K562 (cell line): ENCODE measurements around the gene NLRP10. TPM values are rescaled to one million over a fixed set of nuclear protein-coding genes. Genes with fewer than 3 reads are reported as not detected.

Experiments
- ATAC-seq: fragments of 200-7000 bp; cut with Tn5 transposase; 3 replicates; pipeline ENCODE4 v1.9.1; 2020; ENCODE audit warnings: moderate library complexity
- BruUV-seq: library from RNA; stranded (reverse); fragments of 400-500 nt; replicated peaks from 2 replicates; lab custom pipeline; 2021; lab: Mats Ljungman, UMichigan
- CTCF ChIA-PET: fragments of 300-600 bp; formaldehyde crosslinking; extraction: SDS; loops from one replicate; lab custom pipeline; 2021; ENCODE audit warnings: low intra/inter-chr PET ratio; lab: Yijun Ruan, JAX
- POLR2A ChIA-PET: fragments of 300-600, 350-650 bp; sonication (Branson Sonifier 250); formaldehyde crosslinking; extraction: SDS; loops from one replicate; lab custom pipeline; 2021; ENCODE audit warnings: antibody characterized with exemption, inconsistent platforms; lab: Yijun Ruan, JAX
- DNase-seq, 4 experiments: peaks; one replicate each; pipeline versions ENCODE4 v3.0.0 to v3.0.0-alpha.2; 2011 to 2018; ENCODE audit warnings: low spot score in 3 of 4, mixed read lengths in 3 of 4; ENCODE audit errors: extremely low read depth in 1 of 4
- FAIRE-seq: peaks from 2 replicates; lab custom pipeline; 2011; peaks lifted over from hg19 to GRCh38; lab: Jason Lieb, UNC
- H2AFZ ChIP-seq: 2 replicates; pipeline ENCODE4 v1.6.0; 2011; ENCODE audit warnings: low read depth, low read length, control low read depth, inconsistent platforms
- H3K27ac ChIP-seq: fragments of 200-600 bp; 3 replicates; pipeline ENCODE4 v1.8.0; 2011; ENCODE audit warnings: low read depth, mild to moderate bottlenecking, control low read depth, inconsistent platforms, low read length, moderate library complexity, mixed read lengths; ENCODE audit errors: extremely low read depth
- H3K27me3 ChIP-seq, 2 experiments: fragments of 300-600 bp in 1 of 2; 2 replicates in 1 of 2; 3 replicates in 1 of 2; pipeline versions ENCODE4 v1.6.0 to v1.8.0; 2011; ENCODE audit warnings: inconsistent platforms in 2 of 2, low read length in 2 of 2, mild to moderate bottlenecking in 1 of 2, mixed read lengths in 1 of 2, moderate library complexity in 1 of 2; ENCODE audit not compliant: control insufficient read depth in 2 of 2, insufficient read depth in 2 of 2
- H3K36me3 ChIP-seq: fragments of 300-600 bp; 3 replicates; pipeline ENCODE4 v1.8.0; 2011; ENCODE audit warnings: mild to moderate bottlenecking, low read length, inconsistent platforms; ENCODE audit not compliant: control insufficient read depth, insufficient read depth
- H3K4me1 ChIP-seq, 2 experiments: fragments of 200-600 bp in 1 of 2; replicated peaks in 1 of 2; 2 replicates in 1 of 2; 3 replicates in 1 of 2; pipeline versions ENCODE4 v1.5.1 to v1.8.0; 2011; ENCODE audit warnings: inconsistent platforms in 2 of 2, low read length in 2 of 2, mild to moderate bottlenecking in 1 of 2, mixed read lengths in 1 of 2, moderate library complexity in 1 of 2; ENCODE audit not compliant: control insufficient read depth in 2 of 2, insufficient read depth in 2 of 2
- H3K4me2 ChIP-seq: 2 replicates; pipeline ENCODE4 v1.6.1; 2011; ENCODE audit warnings: low read length, control low read depth, inconsistent platforms, mixed read lengths; ENCODE audit not compliant: insufficient read depth
- H3K4me3 ChIP-seq: fragments of 200-600 bp; sonication (generic), shearing (Covaris generic); 2 replicates; pipeline ENCODE4 v1.5.1; 2016; ENCODE audit warnings: control low read depth, inconsistent platforms
- H3K79me2 ChIP-seq: fragments of 200-600 bp; 3 replicates; pipeline ENCODE4 v1.8.0; 2011; ENCODE audit warnings: low read length, inconsistent platforms; ENCODE audit not compliant: control insufficient read depth, insufficient read depth
- H3K9ac ChIP-seq, 2 experiments: 2 replicates each; pipeline versions ENCODE4 v1.6.0 to v1.6.1; 2011; ENCODE audit warnings: low read depth in 2 of 2, low read length in 2 of 2, control low read depth in 1 of 2, inconsistent platforms in 1 of 2, mild to moderate bottlenecking in 1 of 2, mixed read lengths in 1 of 2; ENCODE audit not compliant: insufficient read depth in 1 of 2
- H3K9me1 ChIP-seq: one replicate; pipeline ENCODE4 v1.6.0; 2011; ENCODE audit warnings: inconsistent platforms, mild to moderate bottlenecking, low read length, moderate library complexity; ENCODE audit not compliant: control insufficient read depth, insufficient read depth
- H3K9me3 ChIP-seq: replicated peaks from 2 replicates; pipeline ENCODE4 v1.5.1; 2011; ENCODE audit warnings: low read depth, low read length, inconsistent platforms; ENCODE audit not compliant: control insufficient read depth, insufficient read depth
- H4K20me1 ChIP-seq: replicated peaks from 2 replicates; pipeline ENCODE4 v1.6.1; 2011; ENCODE audit warnings: low read length, inconsistent platforms, mixed read lengths; ENCODE audit not compliant: control insufficient read depth, insufficient read depth
- CBX8 ChIP-seq: fragments of 200-600 bp; sonication (generic); IDR thresholded peaks from 2 replicates; pipeline ENCODE4 v1.6.1; 2012; ENCODE audit warnings: borderline replicate concordance, mixed run types, low read depth, mild to moderate bottlenecking, moderate library complexity, mixed read lengths, low read length, control low read depth, inconsistent platforms; ENCODE audit not compliant: poor library complexity, severe bottlenecking; ENCODE audit errors: extremely low read depth
- ELF4 ChIP-seq: fragments of 450-650 bp; formaldehyde crosslinking; IDR thresholded peaks from 2 replicates; pipeline ENCODE4 v1.4.0; 2022; ENCODE audit warnings: missing genetic modification characterization
- ESRRB ChIP-seq: fragments of 250-450 bp; sonication (Bioruptor Pico); IDR thresholded peaks from 2 replicates; pipeline ENCODE4 v1.5.0; 2020; ENCODE audit warnings: mild to moderate bottlenecking, moderate library complexity, borderline replicate concordance
- FUS ChIP-seq: fragments of 200-400 bp; formaldehyde crosslinking; optimal IDR thresholded peaks from 2 replicates; pipeline ENCODE3; 2017; ENCODE audit warnings: low read depth, low read length
- GATAD2A ChIP-seq: fragments of 450-650 bp; IDR thresholded peaks from 2 replicates; pipeline ENCODE4 v1.6.1; 2017
- KLF6 ChIP-seq: fragments of 250-450 bp; sonication (Bioruptor Pico); IDR thresholded peaks from 2 replicates; pipeline ENCODE4 v1.4.0; 2020; ENCODE audit warnings: mild to moderate bottlenecking, moderate library complexity, borderline replicate concordance
- L3MBTL2 ChIP-seq: fragments of 450-650 bp; IDR thresholded peaks from 2 replicates; pipeline ENCODE4 v1.6.1; 2016; ENCODE audit warnings: mild to moderate bottlenecking, moderate library complexity
- MAFG ChIP-seq: fragments of 450-650 bp; conservative IDR thresholded peaks from 2 replicates; pipeline ENCODE4 v1.6.1; 2016; ENCODE audit warnings: missing genetic modification characterization, missing compliant biosample characterization
- NR4A1 ChIP-seq, 2 experiments: fragments of 250-450 bp in 1 of 2; fragments of 450-650 bp in 1 of 2; sonication (Bioruptor Pico) in 1 of 2; IDR thresholded peaks; 2 replicates each; pipeline versions ENCODE4 v1.4.0 to v1.6.1; 2016 to 2020; ENCODE audit warnings: mild to moderate bottlenecking in 2 of 2, missing compliant biosample characterization in 1 of 2, missing genetic modification characterization in 1 of 2, moderate library complexity in 1 of 2
- RBM25 ChIP-seq: fragments of 200-400 bp; formaldehyde crosslinking; IDR thresholded peaks from 2 replicates; pipeline ENCODE4 v1.6.1; 2018; ENCODE audit warnings: low read length, low read depth, moderate library complexity; ENCODE audit not compliant: severe bottlenecking
- SMAD1 ChIP-seq: fragments of 150-350 bp; IDR thresholded peaks from 2 replicates; pipeline ENCODE4 v1.6.1; 2014; ENCODE audit warnings: low read length, low read depth; ENCODE audit not compliant: partially characterized antibody
- ZNF431 ChIP-seq: sonication (generic); formaldehyde crosslinking; IDR thresholded peaks from 2 replicates; pipeline ENCODE4 v1.8.0; 2022; ENCODE audit warnings: mild to moderate bottlenecking, missing genetic modification reagents
- ZNF583 ChIP-seq: fragments of 250-450 bp; sonication (Bioruptor Pico); IDR thresholded peaks from 2 replicates; pipeline ENCODE4 v1.4.0; 2020
- ZNF589 ChIP-seq: fragments of 200-800 bp; sonication (Bioruptor generic); IDR thresholded peaks from 2 replicates; pipeline ENCODE4 v1.6.1; 2016; ENCODE audit warnings: low read depth, missing genetic modification characterization, missing compliant biosample characterization
- ZNF696 ChIP-seq: fragments of 250-450 bp; sonication (Bioruptor Pico); conservative IDR thresholded peaks from 2 replicates; pipeline ENCODE4 v1.4.0; 2020; ENCODE audit warnings: mild to moderate bottlenecking, moderate library complexity
- WGBS: fragments of 100-300 bp; shearing (Covaris generic); methylation state at CpG from one replicate; pipeline ENCODE4 v1.1.6; 2016; ENCODE audit warnings: low coverage, mixed read lengths; ENCODE audit not compliant: insufficient coverage; ENCODE audit errors: missing lambda C conversion rate; 5-methylcytosine and 5-hydroxymethylcytosine counted together
- in situ Hi-C: fragments of 300-500 bp; cut with MboI; formaldehyde crosslinking; loops from 4 replicates; pipeline ENCODE4 v1.15.0; 2018; ENCODE audit warnings: inconsistent platforms, mixed read lengths
- intact Hi-C: fragments of 100-400 bp; cut with micrococcal nuclease; formaldehyde crosslinking; loops from 2 replicates; pipeline ENCODE4 v1.14.2; 2022
- polyA plus RNA-seq, 8 experiments: library from polyadenylated mRNA; depleted of rRNA in 4 of 8; stranded (reverse) in 5 of 8; unstranded in 3 of 8; fragments of >200 nt; fragmentation: Nextera tagmentation in 2 of 8; fragmentation: Illumina TruSeq in 1 of 8; extraction: Ambion mirVana in 2 of 8; extraction: Trizol in 1 of 8; gene quantifications; 2 replicates each; pipeline versions ENCODE4 v1.2.1 to v1.2.3, GENCODE V29; 2011 to 2014; ENCODE audit warnings: inconsistent platforms in 1 of 8, missing spikeins in 1 of 8
- total RNA-seq, 7 experiments: library from RNA; depleted of rRNA in 6 of 7; stranded (reverse); fragments of >200 nt in 6 of 7; fragmentation: Illumina TruSeq in 2 of 7; extraction: Trizol in 2 of 7; gene quantifications; 2 replicates each; pipeline versions ENCODE4 v1.2.1 to v1.2.3, GENCODE V29; 2011 to 2021; ENCODE audit warnings: low replicate concordance in 1 of 7
- TF ChIP-seq, protein P1 (sequence below): fragments of 450-650 bp; IDR thresholded peaks from 2 replicates; pipeline ENCODE4 v1.7.0; 2016; ENCODE audit warnings: borderline replicate concordance
- TF ChIP-seq, protein P2 (sequence below): IDR thresholded peaks from 2 replicates; pipeline ENCODE4 v1.6.1; 2016; ENCODE audit warnings: missing genetic modification characterization, missing compliant biosample characterization
- TF ChIP-seq, protein P3 (sequence below), 2 experiments: IDR thresholded peaks; 2 replicates each; pipeline ENCODE4 v1.6.1; 2012; ENCODE audit warnings: improper control_type of control experiment in 2 of 2, low read depth in 2 of 2, low read length in 2 of 2, borderline replicate concordance in 1 of 2

Gene NLRP10
- total and polyA plus RNA-seq, 9 of the 15 experiments (the other 6 are each of a cell fraction or from before 2014, with no cell fraction given): 0.04 to 0.14 (median 0.09) TPM; not detected in 6

DNA sequence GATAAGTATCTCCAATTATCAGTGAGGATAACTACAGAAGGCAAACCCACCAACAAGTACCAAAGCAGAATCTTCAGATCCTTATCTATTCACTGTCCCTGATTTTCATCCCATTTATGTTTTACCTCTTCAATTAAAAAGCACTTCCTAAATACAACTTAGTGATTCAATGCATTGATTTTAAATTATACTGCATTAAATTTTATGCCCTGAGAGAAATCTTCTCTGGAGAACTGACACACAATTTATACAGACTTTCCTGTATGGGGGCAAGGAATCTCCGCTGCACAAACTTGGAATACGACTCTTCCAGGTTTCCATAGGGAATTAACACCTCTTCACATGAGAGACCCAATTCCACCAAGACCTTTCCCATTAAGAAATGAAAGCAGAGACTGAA lies 23.6 kb downstream of the NLRP10 start, which contains the start of gene OR10A3:
Gene OR10A3 (minus strand): TSS at position 101 of the 400 bp plus-strand sequence. CDS start 2,188 bp downstream, outside the sequence.
- no peak for ATAC-seq
- Histone ChIP-seq H3K36me3 (no peaks in the 10 kb centered on the region), H3K9me1 (no peaks in the 10 kb centered on the region), H3K9me3 (no peaks in the 10 kb centered on the region), H3K9ac (no peak within 1 kb of the TSS), H3K27ac (no peak within 1 kb of the TSS), H3K27me3 (no peaks in the 10 kb centered on the region; a peak in 1 of 5 replicates), H4K20me1 (no peaks in the 10 kb centered on the region), H3K4me2 (no peak within 1 kb of the TSS), H3K4me3 (no peak within 1 kb of the TSS), H2AFZ (no peak within 1 kb of the TSS), H3K79me2 (no peaks in the 10 kb centered on the region), H3K4me1 (no peaks in the 10 kb centered on the region)
- DNase-seq: no peak
- FAIRE-seq: no peak
- ChIA-PET POLR2A (no interaction called here), CTCF (no interaction called here)
- in situ Hi-C loops: no loop called here
- WGBS: 0% methylated on average over 2 of the region's 2 CpGs
- BruUV-seq: no TSS peak
- intact Hi-C loops: no loop called here
- TF ChIP-seq, protein P1, sequence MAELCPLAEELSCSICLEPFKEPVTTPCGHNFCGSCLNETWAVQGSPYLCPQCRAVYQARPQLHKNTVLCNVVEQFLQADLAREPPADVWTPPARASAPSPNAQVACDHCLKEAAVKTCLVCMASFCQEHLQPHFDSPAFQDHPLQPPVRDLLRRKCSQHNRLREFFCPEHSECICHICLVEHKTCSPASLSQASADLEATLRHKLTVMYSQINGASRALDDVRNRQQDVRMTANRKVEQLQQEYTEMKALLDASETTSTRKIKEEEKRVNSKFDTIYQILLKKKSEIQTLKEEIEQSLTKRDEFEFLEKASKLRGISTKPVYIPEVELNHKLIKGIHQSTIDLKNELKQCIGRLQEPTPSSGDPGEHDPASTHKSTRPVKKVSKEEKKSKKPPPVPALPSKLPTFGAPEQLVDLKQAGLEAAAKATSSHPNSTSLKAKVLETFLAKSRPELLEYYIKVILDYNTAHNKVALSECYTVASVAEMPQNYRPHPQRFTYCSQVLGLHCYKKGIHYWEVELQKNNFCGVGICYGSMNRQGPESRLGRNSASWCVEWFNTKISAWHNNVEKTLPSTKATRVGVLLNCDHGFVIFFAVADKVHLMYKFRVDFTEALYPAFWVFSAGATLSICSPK: no peak
- TF ChIP-seq NR4A1 (CRISPR knock-in tag; IDR thresholded peaks at IDR 0.05) (no peak), NR4A1 (tag; IDR thresholded peaks at IDR 0.05) (no peak), ZNF583 (CRISPR knock-in tag) (no peak), FUS (no peak), ESRRB (CRISPR knock-in tag) (no peak), KLF6 (CRISPR knock-in tag) (no peak), ZNF696 (CRISPR knock-in tag) (no peak), ELF4 (CRISPR knock-in tag) (no peak), RBM25 (no peak), ZNF431 (CRISPR knock-in tag) (no peak), MAFG (tag) (no peak), ZNF589 (CRISPR knock-in tag) (no peak), CBX8 (no peak), L3MBTL2 (no peak), SMAD1 (no peak), GATAD2A (no peak)
- TF ChIP-seq, protein P2, sequence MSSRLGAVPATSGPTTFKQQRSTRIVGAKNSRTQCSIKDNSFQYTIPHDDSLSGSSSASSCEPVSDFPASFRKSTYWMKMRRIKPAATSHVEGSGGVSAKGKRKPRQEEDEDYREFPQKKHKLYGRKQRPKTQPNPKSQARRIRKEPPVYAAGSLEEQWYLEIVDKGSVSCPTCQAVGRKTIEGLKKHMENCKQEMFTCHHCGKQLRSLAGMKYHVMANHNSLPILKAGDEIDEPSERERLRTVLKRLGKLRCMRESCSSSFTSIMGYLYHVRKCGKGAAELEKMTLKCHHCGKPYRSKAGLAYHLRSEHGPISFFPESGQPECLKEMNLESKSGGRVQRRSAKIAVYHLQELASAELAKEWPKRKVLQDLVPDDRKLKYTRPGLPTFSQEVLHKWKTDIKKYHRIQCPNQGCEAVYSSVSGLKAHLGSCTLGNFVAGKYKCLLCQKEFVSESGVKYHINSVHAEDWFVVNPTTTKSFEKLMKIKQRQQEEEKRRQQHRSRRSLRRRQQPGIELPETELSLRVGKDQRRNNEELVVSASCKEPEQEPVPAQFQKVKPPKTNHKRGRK (tag): no peak
- TF ChIP-seq, protein P3, sequence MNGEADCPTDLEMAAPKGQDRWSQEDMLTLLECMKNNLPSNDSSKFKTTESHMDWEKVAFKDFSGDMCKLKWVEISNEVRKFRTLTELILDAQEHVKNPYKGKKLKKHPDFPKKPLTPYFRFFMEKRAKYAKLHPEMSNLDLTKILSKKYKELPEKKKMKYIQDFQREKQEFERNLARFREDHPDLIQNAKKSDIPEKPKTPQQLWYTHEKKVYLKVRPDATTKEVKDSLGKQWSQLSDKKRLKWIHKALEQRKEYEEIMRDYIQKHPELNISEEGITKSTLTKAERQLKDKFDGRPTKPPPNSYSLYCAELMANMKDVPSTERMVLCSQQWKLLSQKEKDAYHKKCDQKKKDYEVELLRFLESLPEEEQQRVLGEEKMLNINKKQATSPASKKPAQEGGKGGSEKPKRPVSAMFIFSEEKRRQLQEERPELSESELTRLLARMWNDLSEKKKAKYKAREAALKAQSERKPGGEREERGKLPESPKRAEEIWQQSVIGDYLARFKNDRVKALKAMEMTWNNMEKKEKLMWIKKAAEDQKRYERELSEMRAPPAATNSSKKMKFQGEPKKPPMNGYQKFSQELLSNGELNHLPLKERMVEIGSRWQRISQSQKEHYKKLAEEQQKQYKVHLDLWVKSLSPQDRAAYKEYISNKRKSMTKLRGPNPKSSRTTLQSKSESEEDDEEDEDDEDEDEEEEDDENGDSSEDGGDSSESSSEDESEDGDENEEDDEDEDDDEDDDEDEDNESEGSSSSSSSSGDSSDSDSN (IDR thresholded peaks at IDR 0.05; ENCODE audit: borderline replicate concordance in 1 of 2, low read depth in 2 of 2, low read length in 2 of 2): no peak
